C4-2B (cell line): ENCODE results near the gene PMVK.

ENCODE experiments used
- H3K27ac ChIP-seq: fragments of 450-650 bp; 2 replicates; pipeline ENCODE4 v1.5.1; 2017
- ZFX ChIP-seq: fragments of 450-650 bp; IDR thresholded peaks from 2 replicates; pipeline ENCODE4 v1.6.1; 2017
- TF ChIP-seq, protein P1 (sequence below): fragments of 450-650 bp; conservative IDR thresholded peaks from 2 replicates; pipeline ENCODE4 v1.5.1; 2017; ENCODE audit warnings: mild to moderate bottlenecking

Gene PMVK

GRCh38 chr1:154944401-154945159 is 8.1 kb upstream of the PMVK start:
- H3K27ac ChIP-seq = no peak overlapping the region
- TF ChIP-seq, protein P1, sequence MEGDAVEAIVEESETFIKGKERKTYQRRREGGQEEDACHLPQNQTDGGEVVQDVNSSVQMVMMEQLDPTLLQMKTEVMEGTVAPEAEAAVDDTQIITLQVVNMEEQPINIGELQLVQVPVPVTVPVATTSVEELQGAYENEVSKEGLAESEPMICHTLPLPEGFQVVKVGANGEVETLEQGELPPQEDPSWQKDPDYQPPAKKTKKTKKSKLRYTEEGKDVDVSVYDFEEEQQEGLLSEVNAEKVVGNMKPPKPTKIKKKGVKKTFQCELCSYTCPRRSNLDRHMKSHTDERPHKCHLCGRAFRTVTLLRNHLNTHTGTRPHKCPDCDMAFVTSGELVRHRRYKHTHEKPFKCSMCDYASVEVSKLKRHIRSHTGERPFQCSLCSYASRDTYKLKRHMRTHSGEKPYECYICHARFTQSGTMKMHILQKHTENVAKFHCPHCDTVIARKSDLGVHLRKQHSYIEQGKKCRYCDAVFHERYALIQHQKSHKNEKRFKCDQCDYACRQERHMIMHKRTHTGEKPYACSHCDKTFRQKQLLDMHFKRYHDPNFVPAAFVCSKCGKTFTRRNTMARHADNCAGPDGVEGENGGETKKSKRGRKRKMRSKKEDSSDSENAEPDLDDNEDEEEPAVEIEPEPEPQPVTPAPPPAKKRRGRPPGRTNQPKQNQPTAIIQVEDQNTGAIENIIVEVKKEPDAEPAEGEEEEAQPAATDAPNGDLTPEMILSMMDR = no peak
- TF ChIP-seq ZFX = no peak

DNA sequence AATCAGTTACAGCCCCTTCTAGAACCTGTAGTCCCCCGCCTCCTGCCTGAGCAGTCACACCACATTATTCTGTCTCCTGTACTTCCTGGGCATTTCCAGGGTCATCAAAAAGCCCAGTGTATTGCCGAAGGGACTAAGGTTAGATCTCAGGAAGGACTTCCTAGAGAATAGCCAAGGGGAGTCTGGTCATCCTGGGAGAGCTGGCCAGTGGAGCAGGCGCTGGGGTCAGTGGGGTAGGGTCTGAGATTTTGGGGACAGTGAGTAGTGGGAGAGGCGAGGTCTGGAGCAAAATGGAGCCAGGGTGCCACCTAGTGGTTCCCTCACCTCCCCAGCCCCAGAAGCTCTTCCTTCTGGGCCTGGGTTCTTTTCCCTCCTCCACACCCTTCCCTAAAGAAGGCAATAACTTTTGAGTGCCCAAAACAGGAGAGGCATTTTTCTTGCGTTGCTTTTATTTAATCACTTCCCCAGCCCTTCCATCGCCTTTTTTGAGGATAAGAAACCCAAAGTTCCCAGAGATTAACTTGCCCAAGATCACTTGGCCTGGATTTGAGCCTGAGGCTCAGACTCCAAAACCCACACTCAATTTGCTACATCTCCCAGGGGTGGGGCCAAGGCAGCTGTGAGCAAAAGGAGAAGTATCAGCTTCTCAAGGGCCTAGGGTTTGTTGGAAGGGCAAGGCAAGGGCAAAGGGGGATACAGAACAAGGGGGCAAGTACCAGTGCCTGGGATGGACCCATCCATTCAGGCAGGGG is 7.3 kb upstream of the PMVK start:
- TF ChIP-seq, protein P1 = peak; percentile 95
- TF ChIP-seq ZFX = no peak
- no peak overlapping the region for H3K27ac ChIP-seq

GRCh38 chr1:154941333-154942013 is 5.0 kb upstream of the PMVK start:
- H3K27ac ChIP-seq = no peak overlapping the region
- TF ChIP-seq, protein P1 = no peak
- TF ChIP-seq ZFX = no peak

- no peak for TF ChIP-seq ZFX
- TF ChIP-seq, protein P1 = no peak
- H3K27ac ChIP-seq = no peak overlapping the region
Measured at GRCh38 chr1:154940651-154941194, 4.2 kb upstream of the PMVK start.

DNA sequence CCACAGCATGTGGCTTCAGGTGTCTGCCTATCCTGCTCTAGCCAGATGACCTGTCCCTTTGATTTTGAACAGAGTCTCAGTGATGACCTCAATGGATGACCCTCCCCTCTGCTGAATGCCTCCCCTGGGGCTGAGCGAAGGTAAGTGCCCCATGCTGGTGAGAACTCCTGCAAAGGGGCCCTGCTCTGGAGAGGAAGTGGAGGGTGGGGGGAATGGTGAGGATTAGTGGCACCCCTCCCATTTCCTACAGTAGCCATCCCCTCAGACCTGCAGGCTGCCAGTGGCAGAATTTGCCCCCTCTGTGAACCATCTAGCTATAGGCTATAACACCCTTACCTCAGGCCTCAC is 3.7 kb upstream of the PMVK start:
- no peak for TF ChIP-seq ZFX
- TF ChIP-seq, protein P1 = no peak
- H3K27ac ChIP-seq = peak overlapping the region; percentile 97; the same call in 1 of the 2 replicates

DNA sequence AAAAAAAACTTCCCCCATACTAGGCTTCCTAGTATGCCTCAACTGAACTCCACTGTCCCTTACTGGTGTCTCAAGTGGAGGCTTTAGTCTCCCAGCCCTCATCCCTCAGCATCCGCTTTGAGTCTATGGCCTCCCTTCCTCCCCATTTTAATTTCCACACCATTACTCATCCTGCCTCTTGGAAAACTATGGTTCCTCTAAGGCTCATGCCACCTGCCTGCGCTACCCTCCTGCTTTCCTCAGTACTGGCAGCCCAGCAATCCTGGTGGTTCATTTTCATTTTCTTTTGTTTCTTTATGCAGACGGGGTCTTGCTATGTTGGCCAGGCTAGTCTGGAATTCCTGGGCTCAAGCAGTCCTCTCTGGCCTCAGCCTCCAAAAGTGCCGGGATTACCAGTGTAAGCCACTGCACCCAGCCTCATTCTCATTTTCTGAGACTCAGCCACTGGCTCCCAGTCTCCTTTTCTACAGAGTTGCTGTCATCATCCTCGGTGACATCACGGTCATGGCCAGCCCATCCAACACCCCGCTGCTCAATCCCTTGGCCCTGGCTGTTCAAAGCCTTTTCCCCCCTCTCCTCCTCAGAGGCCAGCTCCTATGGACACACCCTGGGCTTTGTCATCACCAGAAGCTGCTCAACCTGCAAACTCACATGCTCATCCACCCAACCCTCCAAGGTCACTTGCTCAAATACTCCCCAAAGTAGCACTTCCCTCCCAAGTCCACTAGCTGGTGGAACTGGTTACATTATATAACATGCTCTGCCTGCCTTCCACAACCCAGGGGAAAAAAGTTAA is 2.3 kb upstream of the PMVK start:
- TF ChIP-seq, protein P1 = no peak
- TF ChIP-seq ZFX = no peak
- H3K27ac ChIP-seq = peak overlapping the region; percentile 97
